ENCODE measurements around the gene EPB41L4B. TPM values are rescaled to one million over a fixed set of nuclear protein-coding genes. Genes with fewer than 3 reads are reported as not detected.

Gene EPB41L4B
- total and polyA plus RNA-seq, 3 donors from 2014 or later, result 10.9 to 14.5 (median 14.3) TPM

- no peaks in the 10 kb centered on the region for H3K4me1 ChIP-seq
- no peaks in the 10 kb centered on the region for H3K36me3 ChIP-seq (ENCODE audit: low read depth, missing control alignments)
- intact Hi-C loops (cut with DNase I; ENCODE audit: low total_unique reads), result no loop called here
- TF ChIP-seq POLR2A (IDR thresholded peaks at IDR 0.05), result no peak
- TF ChIP-seq, protein P1, sequence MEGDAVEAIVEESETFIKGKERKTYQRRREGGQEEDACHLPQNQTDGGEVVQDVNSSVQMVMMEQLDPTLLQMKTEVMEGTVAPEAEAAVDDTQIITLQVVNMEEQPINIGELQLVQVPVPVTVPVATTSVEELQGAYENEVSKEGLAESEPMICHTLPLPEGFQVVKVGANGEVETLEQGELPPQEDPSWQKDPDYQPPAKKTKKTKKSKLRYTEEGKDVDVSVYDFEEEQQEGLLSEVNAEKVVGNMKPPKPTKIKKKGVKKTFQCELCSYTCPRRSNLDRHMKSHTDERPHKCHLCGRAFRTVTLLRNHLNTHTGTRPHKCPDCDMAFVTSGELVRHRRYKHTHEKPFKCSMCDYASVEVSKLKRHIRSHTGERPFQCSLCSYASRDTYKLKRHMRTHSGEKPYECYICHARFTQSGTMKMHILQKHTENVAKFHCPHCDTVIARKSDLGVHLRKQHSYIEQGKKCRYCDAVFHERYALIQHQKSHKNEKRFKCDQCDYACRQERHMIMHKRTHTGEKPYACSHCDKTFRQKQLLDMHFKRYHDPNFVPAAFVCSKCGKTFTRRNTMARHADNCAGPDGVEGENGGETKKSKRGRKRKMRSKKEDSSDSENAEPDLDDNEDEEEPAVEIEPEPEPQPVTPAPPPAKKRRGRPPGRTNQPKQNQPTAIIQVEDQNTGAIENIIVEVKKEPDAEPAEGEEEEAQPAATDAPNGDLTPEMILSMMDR (IDR thresholded peaks at IDR 0.05), result no peak
- H3K4me3 ChIP-seq, result no peak overlapping the region
- H3K9me3 ChIP-seq, result no peaks in the 10 kb centered on the region
- no peaks in the 10 kb centered on the region for H3K27me3 ChIP-seq
- no peak overlapping the region for H3K27ac ChIP-seq
- 83 to 92% methylated on average over 8 of the region's 8 CpGs for WGBS, 2 donors
- no peak for DNase-seq
These were observed 45.8 kb downstream of the EPB41L4B start for GRCh38 chr9:109274884-109275730.

DNA sequence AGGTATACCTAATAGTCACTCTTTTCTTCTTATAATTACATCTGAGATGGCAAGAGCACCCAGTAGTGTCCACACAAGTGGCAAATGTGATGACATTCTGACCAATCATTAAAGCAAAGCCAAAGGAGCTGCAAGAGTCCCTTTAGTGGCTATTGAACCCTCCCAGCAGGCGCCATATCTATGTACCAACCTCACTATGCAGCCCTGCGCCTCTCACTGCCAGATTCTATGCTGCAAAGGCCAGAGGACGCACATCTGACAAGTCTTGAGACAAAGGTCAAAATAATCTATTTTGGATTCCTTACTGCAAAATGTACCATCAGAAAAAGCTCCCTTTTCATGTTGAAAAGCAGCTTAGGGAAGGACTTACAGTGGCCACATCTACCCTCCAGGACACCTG is 47.0 kb downstream of the EPB41L4B start:
- no peak for DNase-seq
- intact Hi-C loops (cut with DNase I; ENCODE audit: low total_unique reads), result no loop called here
- Histone ChIP-seq H3K27ac (no peak overlapping the region), H3K36me3 (ENCODE audit: low read depth, missing control alignments) (no peaks in the 10 kb centered on the region), H3K9me3 (no peaks in the 10 kb centered on the region), H3K27me3 (no peaks in the 10 kb centered on the region), H3K4me1 (no peaks in the 10 kb centered on the region), H3K4me3 (no peak overlapping the region)
- TF ChIP-seq POLR2A (IDR thresholded peaks at IDR 0.05), result no peak
- TF ChIP-seq, protein P1 (IDR thresholded peaks at IDR 0.05), result no peak
- WGBS, 2 donors, result 92% methylated on average over 3 of the region's 3 CpGs

DNA sequence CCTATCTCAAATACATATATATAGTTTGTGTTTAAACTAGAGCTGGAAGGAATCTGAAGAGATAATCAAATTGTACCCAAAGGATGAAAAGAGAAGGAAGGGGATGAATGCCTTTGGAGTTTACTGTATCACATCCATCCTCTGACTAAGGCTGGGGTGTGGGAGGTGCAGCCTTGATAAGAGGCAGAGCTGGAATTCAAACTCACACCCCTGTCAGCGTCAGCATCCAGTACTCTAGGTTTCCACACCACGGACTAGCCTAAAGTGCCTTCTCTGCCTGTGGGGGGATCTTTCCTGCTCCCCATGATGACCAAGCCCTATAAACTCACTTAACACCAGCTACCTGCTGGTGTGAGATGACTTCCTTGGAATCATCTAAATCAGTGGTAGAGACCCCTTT is 48.1 kb downstream of the EPB41L4B start:
- Histone ChIP-seq H3K27ac (no peak overlapping the region), H3K27me3 (no peaks in the 10 kb centered on the region), H3K36me3 (ENCODE audit: low read depth, missing control alignments) (no peaks in the 10 kb centered on the region), H3K4me1 (no peaks in the 10 kb centered on the region), H3K4me3 (no peak overlapping the region), H3K9me3 (no peaks in the 10 kb centered on the region)
- no peak for TF ChIP-seq POLR2A (IDR thresholded peaks at IDR 0.05)
- TF ChIP-seq, protein P1 (IDR thresholded peaks at IDR 0.05), result no peak
- DNase-seq, result no peak
- intact Hi-C loops (cut with DNase I; ENCODE audit: low total_unique reads), result no loop called here
- WGBS, 2 donors, result 70 to 75% methylated on average over 2 of the region's 2 CpGs

DNA sequence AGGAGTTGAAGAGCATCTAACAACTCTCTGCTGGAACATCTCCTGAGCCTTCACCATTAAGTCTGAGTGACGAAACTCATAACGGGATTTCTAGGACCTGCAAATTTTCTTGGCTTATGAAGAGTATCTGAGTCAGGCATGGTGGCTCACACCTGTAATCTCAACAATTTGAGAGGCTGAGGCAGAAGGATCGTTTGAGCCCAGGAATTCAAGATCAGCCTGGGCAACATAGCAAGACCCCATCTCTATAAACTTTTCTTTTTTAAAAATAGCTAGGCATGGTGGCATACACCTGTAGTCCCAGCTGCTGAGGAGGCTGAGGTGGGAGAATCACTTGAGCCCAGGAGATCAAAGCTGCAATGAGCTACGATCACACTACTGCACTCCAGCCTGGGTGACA is 48.8 kb downstream of the EPB41L4B start:
- no peak overlapping the region for H3K4me3 ChIP-seq
- DNase-seq, result no peak
- H3K27me3 ChIP-seq, result no peaks in the 10 kb centered on the region
- H3K4me1 ChIP-seq, result no peaks in the 10 kb centered on the region
- 98% methylated on average over 4 of the region's 4 CpGs for WGBS, 2 donors
- H3K36me3 ChIP-seq (ENCODE audit: low read depth, missing control alignments), result no peaks in the 10 kb centered on the region
- H3K9me3 ChIP-seq, result no peaks in the 10 kb centered on the region
- intact Hi-C loops (cut with DNase I; ENCODE audit: low total_unique reads), result no loop called here
- TF ChIP-seq POLR2A (IDR thresholded peaks at IDR 0.05), result no peak
- TF ChIP-seq, protein P1 (IDR thresholded peaks at IDR 0.05), result no peak
- no peak overlapping the region for H3K27ac ChIP-seq
